HEK293 (cell line): ENCODE data around the gene LHFPL5.
A peak's percentile ranks its signal among the peaks of the same experiment; 100 is the strongest.

Source experiments
- CTCF ChIA-PET: fragments of 350-600 bp; formaldehyde crosslinking; extraction: SDS; loops from one replicate; lab custom pipeline; 2021; ENCODE audit warnings: antibody characterized with exemption; lab: Yijun Ruan, JAX
- POLR2A ChIA-PET: fragments of 300-600 bp; formaldehyde crosslinking; extraction: SDS; loops from one replicate; lab custom pipeline; 2020; ENCODE audit warnings: antibody characterized with exemption, inconsistent platforms; lab: Yijun Ruan, JAX
- H3K27ac ChIP-seq: fragments of 200-500 bp; sonication (Bioruptor generic); 2 replicates; pipeline ENCODE4 v1.5.1; 2014; ENCODE audit warnings: low read depth, low read length, control low read depth, inconsistent platforms; ENCODE audit errors: extremely low read depth
- H3K36me3 ChIP-seq, 2 experiments: fragments of 200-500 bp in 1 of 2; sonication (Bioruptor generic) in 1 of 2; 1 replicate in 1 of 2; 2 replicates in 1 of 2; pipeline ENCODE4 v1.5.1; 2014 to 2017; ENCODE audit warnings: inconsistent platforms in 2 of 2, low read length in 2 of 2; ENCODE audit not compliant: control insufficient read depth in 2 of 2, insufficient read depth in 1 of 2
- H3K4me1 ChIP-seq: fragments of 200-500 bp; sonication (Bioruptor generic); 2 replicates; pipeline ENCODE4 v1.5.1; 2014; ENCODE audit warnings: mild to moderate bottlenecking, low read length, inconsistent platforms; ENCODE audit not compliant: control insufficient read depth, insufficient read depth
- H3K4me3 ChIP-seq: 2 replicates; pipeline ENCODE4 v1.5.1; 2011; ENCODE audit warnings: low read depth, mild to moderate bottlenecking, control low read depth, low read length, moderate library complexity
- H3K9me3 ChIP-seq: fragments of 200-500 bp; sonication (Bioruptor generic); 2 replicates; pipeline ENCODE4 v1.5.1; 2014; ENCODE audit warnings: low read depth, low read length, inconsistent platforms; ENCODE audit not compliant: control insufficient read depth, insufficient read depth
- GLIS1 ChIP-seq: fragments of 450-650 bp; formaldehyde crosslinking; IDR thresholded peaks from 2 replicates; pipeline ENCODE4 v1.5.1; 2016; ENCODE audit warnings: missing biosample characterization, missing genetic modification characterization
- KLF1 ChIP-seq: fragments of 450-650 bp; formaldehyde crosslinking; IDR thresholded peaks from 2 replicates; pipeline ENCODE4 v1.5.1; 2016; ENCODE audit warnings: missing biosample characterization, missing genetic modification characterization
- KLF16 ChIP-seq: fragments of 450-650 bp; formaldehyde crosslinking; IDR thresholded peaks from 2 replicates; pipeline ENCODE4 v1.5.1; 2017; ENCODE audit warnings: missing biosample characterization, missing genetic modification characterization
- KLF7 ChIP-seq: fragments of 450-650 bp; formaldehyde crosslinking; IDR thresholded peaks from 2 replicates; pipeline ENCODE4 v1.5.1; 2016; ENCODE audit warnings: missing biosample characterization, missing genetic modification characterization, borderline replicate concordance
- SP3 ChIP-seq: fragments of 450-650 bp; formaldehyde crosslinking; IDR thresholded peaks from 2 replicates; pipeline ENCODE4 v1.5.1; 2016; ENCODE audit warnings: missing biosample characterization, missing genetic modification characterization
- SP7 ChIP-seq: fragments of 450-650 bp; formaldehyde crosslinking; IDR thresholded peaks from 2 replicates; pipeline ENCODE4 v1.5.1; 2016; ENCODE audit warnings: missing biosample characterization, missing genetic modification characterization
- ZEB2 ChIP-seq: fragments of 450-650 bp; formaldehyde crosslinking; IDR thresholded peaks from 2 replicates; pipeline ENCODE4 v1.5.1; 2016; ENCODE audit warnings: missing biosample characterization, missing genetic modification characterization
- ZFHX2 ChIP-seq: fragments of 450-650 bp; formaldehyde crosslinking; conservative IDR thresholded peaks from 2 replicates; pipeline ENCODE4 v1.5.1; 2016; ENCODE audit warnings: missing biosample characterization, missing genetic modification characterization
- ZFP69B ChIP-seq: fragments of 450-650 bp; formaldehyde crosslinking; IDR thresholded peaks from 2 replicates; pipeline ENCODE4 v1.5.1; 2016; ENCODE audit warnings: missing biosample characterization, missing genetic modification characterization
- ZNF10 ChIP-seq: fragments of 450-650 bp; formaldehyde crosslinking; IDR thresholded peaks from 2 replicates; pipeline ENCODE4 v1.5.1; 2017; ENCODE audit warnings: missing biosample characterization, missing genetic modification characterization
- ZNF157 ChIP-seq: fragments of 450-650 bp; formaldehyde crosslinking; IDR thresholded peaks from 2 replicates; pipeline ENCODE4 v1.5.1; 2016; ENCODE audit warnings: missing biosample characterization, missing genetic modification characterization
- ZNF211 ChIP-seq: fragments of 450-650 bp; formaldehyde crosslinking; IDR thresholded peaks from 2 replicates; pipeline ENCODE4 v1.5.1; 2016; ENCODE audit warnings: low read depth, missing biosample characterization, missing genetic modification characterization
- ZNF223 ChIP-seq: fragments of 450-650 bp; formaldehyde crosslinking; IDR thresholded peaks from 2 replicates; pipeline ENCODE4 v1.5.1; 2016; ENCODE audit warnings: missing biosample characterization, missing genetic modification characterization
- ZNF350 ChIP-seq: fragments of 450-650 bp; formaldehyde crosslinking; IDR thresholded peaks from 2 replicates; pipeline ENCODE4 v1.5.0; 2017; ENCODE audit warnings: missing biosample characterization, mild to moderate bottlenecking, missing genetic modification characterization
- ZNF391 ChIP-seq: fragments of 450-650 bp; formaldehyde crosslinking; IDR thresholded peaks from 2 replicates; pipeline ENCODE4 v1.5.1; 2016; ENCODE audit warnings: low read depth, missing biosample characterization, missing genetic modification characterization, borderline replicate concordance
- ZNF394 ChIP-seq: fragments of 450-650 bp; formaldehyde crosslinking; IDR thresholded peaks from 2 replicates; pipeline ENCODE4 v1.5.1; 2016; ENCODE audit warnings: missing biosample characterization, missing genetic modification characterization, mild to moderate bottlenecking, moderate library complexity, borderline replicate concordance
- ZNF426 ChIP-seq: fragments of 450-650 bp; formaldehyde crosslinking; IDR thresholded peaks from 2 replicates; pipeline ENCODE4 v1.5.1; 2017; ENCODE audit warnings: missing biosample characterization, missing genetic modification characterization, mild to moderate bottlenecking, inconsistent platforms, moderate library complexity
- ZNF501 ChIP-seq: fragments of 450-650 bp; formaldehyde crosslinking; IDR thresholded peaks from 2 replicates; pipeline ENCODE4 v1.5.1; 2016; ENCODE audit warnings: missing biosample characterization, missing genetic modification characterization
- ZNF510 ChIP-seq: fragments of 450-650 bp; formaldehyde crosslinking; IDR thresholded peaks from 2 replicates; pipeline ENCODE4 v1.5.1; 2018; ENCODE audit warnings: mild to moderate bottlenecking, missing genetic modification characterization, missing biosample characterization; ENCODE audit not compliant: insufficient replicate concordance
- ZNF530 ChIP-seq: fragments of 450-650 bp; formaldehyde crosslinking; IDR thresholded peaks from 2 replicates; pipeline ENCODE4 v1.5.1; 2016; ENCODE audit warnings: low read depth, missing biosample characterization, missing genetic modification characterization
- ZNF548 ChIP-seq: fragments of 450-650 bp; formaldehyde crosslinking; IDR thresholded peaks from 2 replicates; pipeline ENCODE4 v1.5.1; 2016; ENCODE audit warnings: missing biosample characterization, missing genetic modification characterization
- ZNF629 ChIP-seq: fragments of 450-650 bp; formaldehyde crosslinking; IDR thresholded peaks from 2 replicates; pipeline ENCODE4 v1.5.1; 2017; ENCODE audit warnings: missing biosample characterization, missing genetic modification characterization
- ZNF76 ChIP-seq: fragments of 450-650 bp; formaldehyde crosslinking; IDR thresholded peaks from 2 replicates; pipeline ENCODE4; 2016; ENCODE audit warnings: low read depth, missing biosample characterization, missing genetic modification characterization, borderline replicate concordance
- ZNF837 ChIP-seq: fragments of 450-650 bp; formaldehyde crosslinking; IDR thresholded peaks from 2 replicates; pipeline ENCODE4 v1.5.1; 2016; ENCODE audit warnings: missing biosample characterization, missing genetic modification characterization
- ZXDB ChIP-seq: fragments of 450-650 bp; formaldehyde crosslinking; IDR thresholded peaks from 2 replicates; pipeline ENCODE4 v1.5.1; 2016; ENCODE audit warnings: missing biosample characterization, missing genetic modification characterization
- TF ChIP-seq, protein P1 (sequence below): fragments of 450-650 bp; formaldehyde crosslinking; IDR thresholded peaks from 2 replicates; pipeline ENCODE4 v1.5.1; 2016; ENCODE audit warnings: missing biosample characterization, missing genetic modification characterization
- TF ChIP-seq, protein P2 (sequence below): fragments of 450-650 bp; formaldehyde crosslinking; IDR thresholded peaks from 2 replicates; pipeline ENCODE4 v1.5.1; 2016; ENCODE audit warnings: missing biosample characterization, missing genetic modification characterization
- TF ChIP-seq, protein P3 (sequence below): fragments of 450-650 bp; formaldehyde crosslinking; IDR thresholded peaks from 2 replicates; pipeline ENCODE4 v1.5.1; 2016; ENCODE audit warnings: missing biosample characterization, missing genetic modification characterization, low read depth
- TF ChIP-seq, protein P4 (sequence below): fragments of 450-650 bp; formaldehyde crosslinking; IDR thresholded peaks from 2 replicates; pipeline ENCODE4 v1.5.1; 2016; ENCODE audit warnings: missing biosample characterization, missing genetic modification characterization
- TF ChIP-seq, protein P5 (sequence below): fragments of 450-650 bp; formaldehyde crosslinking; optimal IDR thresholded peaks from 2 replicates; pipeline ENCODE3; 2016; ENCODE audit warnings: missing biosample characterization, mild to moderate bottlenecking, missing genetic modification characterization

LHFPL5 gene

DNA sequence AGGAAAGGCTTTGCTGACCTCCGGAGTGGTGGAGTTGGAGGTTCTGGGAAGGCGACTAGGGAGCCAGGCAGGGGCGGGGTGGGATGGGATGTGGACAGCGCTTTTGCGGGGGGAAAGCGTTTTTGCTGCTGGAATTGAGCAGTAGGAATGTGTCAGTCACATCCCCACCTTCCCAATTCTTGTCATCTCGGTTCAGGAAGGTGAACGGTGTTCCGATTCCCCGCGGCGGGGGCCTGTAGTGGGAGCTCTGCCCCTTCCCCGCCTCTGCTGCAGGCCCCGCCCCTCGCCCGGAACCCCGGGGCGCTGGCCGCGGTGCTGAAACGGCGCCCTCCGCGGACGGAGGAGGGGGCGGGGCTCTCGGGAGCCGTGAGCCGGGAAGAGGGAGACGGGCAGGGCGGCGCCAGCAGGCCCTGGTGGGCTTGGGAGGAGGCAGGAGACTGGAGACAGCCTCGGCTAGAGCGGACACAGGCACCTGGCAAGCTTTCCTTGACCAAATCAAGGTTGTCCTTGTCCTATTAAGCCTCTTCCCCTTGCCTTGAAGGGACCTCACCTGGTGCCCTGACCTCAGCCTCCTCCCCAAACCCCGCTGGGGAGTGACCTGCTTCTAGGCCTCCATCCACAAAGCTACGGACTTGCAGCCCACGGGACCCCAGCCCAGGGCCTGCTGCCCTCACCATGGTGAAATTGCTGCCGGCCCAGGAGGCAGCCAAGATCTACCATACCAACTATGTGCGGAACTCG, at the start of gene LHFPL5:
Gene LHFPL5 (plus strand): TSS at position 357 of the 741 bp plus-strand sequence. CDS start 319 bp downstream, at position 676.
- H3K4me3 ChIP-seq = peak within 1 kb of the TSS; percentile 22
- CTCF ChIA-PET = no interaction called here
- TF ChIP-seq ZNF350 (tag by site-specific recombination) (no peak), ZNF629 (tag by site-specific recombination) (no peak), ZNF837 (tag by site-specific recombination) (no peak), ZNF426 (tag by site-specific recombination) (no peak), KLF16 (tag by site-specific recombination) (0 out of 2 replicates have a peak, but pooled peaks have one; percentile 21), ZFHX2 (peak; percentile 64), KLF7 (no peak), ZNF510 (tag by site-specific recombination) (no peak), ZEB2 (tag by site-specific recombination) (peak; percentile 59), ZNF391 (tag by site-specific recombination) (0 out of 2 replicates have a peak, but pooled peaks have one; percentile 13), ZXDB (tag by site-specific recombination) (peak; percentile 63), SP7 (tag by site-specific recombination) (0 out of 2 replicates have a peak, but pooled peaks have one; percentile 14), KLF1 (tag by site-specific recombination) (peak; percentile 65), ZNF157 (tag by site-specific recombination) (no peak), GLIS1 (tag by site-specific recombination) (peak; percentile 18; the same call in 1 of the 2 replicates), ZNF530 (tag by site-specific recombination) (no peak), ZNF223 (tag by site-specific recombination) (no peak), ZNF10 (tag by site-specific recombination) (no peak), ZNF501 (tag by site-specific recombination) (no peak), ZNF394 (no peak), ZNF548 (tag by site-specific recombination) (no peak), ZNF76 (tag by site-specific recombination) (peak; percentile 54; the same call in 1 of the 2 replicates), ZNF211 (tag by site-specific recombination) (no peak), ZFP69B (tag by site-specific recombination) (no peak), SP3 (tag by site-specific recombination) (peak; percentile 86)
- TF ChIP-seq, protein P1, sequence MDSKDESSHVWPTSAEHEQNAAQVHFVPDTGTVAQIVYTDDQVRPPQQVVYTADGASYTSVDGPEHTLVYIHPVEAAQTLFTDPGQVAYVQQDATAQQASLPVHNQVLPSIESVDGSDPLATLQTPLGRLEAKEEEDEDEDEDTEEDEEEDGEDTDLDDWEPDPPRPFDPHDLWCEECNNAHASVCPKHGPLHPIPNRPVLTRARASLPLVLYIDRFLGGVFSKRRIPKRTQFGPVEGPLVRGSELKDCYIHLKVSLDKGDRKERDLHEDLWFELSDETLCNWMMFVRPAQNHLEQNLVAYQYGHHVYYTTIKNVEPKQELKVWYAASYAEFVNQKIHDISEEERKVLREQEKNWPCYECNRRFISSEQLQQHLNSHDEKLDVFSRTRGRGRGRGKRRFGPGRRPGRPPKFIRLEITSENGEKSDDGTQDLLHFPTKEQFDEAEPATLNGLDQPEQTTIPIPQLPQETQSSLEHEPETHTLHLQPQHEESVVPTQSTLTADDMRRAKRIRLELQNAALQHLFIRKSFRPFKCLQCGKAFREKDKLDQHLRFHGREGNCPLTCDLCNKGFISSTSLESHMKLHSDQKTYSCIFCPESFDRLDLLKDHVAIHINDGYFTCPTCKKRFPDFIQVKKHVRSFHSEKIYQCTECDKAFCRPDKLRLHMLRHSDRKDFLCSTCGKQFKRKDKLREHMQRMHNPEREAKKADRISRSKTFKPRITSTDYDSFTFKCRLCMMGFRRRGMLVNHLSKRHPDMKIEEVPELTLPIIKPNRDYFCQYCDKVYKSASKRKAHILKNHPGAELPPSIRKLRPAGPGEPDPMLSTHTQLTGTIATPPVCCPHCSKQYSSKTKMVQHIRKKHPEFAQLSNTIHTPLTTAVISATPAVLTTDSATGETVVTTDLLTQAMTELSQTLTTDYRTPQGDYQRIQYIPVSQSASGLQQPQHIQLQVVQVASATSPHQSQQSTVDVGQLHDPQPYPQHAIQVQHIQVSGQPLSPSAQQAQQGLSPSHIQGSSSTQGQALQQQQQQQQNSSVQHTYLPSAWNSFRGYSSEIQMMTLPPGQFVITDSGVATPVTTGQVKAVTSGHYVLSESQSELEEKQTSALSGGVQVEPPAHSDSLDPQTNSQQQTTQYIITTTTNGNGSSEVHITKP (tag by site-specific recombination) = no peak
- TF ChIP-seq, protein P2, sequence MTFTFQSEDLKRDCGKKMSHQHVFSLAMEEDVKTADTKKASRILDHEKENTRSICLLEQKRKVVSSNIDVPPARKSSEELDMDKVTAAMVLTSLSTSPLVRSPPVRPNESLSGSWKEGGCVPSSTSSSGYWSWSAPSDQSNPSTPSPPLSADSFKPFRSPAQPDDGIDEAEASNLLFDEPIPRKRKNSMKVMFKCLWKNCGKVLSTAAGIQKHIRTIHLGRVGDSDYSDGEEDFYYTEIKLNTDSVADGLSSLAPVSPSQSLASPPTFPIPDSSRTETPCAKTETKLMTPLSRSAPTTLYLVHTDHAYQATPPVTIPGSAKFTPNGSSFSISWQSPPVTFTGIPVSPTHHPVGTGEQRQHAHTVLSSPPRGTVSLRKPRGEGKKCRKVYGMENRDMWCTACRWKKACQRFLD (tag by site-specific recombination) = no peak
- TF ChIP-seq, protein P3, sequence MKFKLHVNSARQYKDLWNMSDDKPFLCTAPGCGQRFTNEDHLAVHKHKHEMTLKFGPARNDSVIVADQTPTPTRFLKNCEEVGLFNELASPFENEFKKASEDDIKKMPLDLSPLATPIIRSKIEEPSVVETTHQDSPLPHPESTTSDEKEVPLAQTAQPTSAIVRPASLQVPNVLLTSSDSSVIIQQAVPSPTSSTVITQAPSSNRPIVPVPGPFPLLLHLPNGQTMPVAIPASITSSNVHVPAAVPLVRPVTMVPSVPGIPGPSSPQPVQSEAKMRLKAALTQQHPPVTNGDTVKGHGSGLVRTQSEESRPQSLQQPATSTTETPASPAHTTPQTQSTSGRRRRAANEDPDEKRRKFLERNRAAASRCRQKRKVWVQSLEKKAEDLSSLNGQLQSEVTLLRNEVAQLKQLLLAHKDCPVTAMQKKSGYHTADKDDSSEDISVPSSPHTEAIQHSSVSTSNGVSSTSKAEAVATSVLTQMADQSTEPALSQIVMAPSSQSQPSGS (tag by site-specific recombination) = no peak
- TF ChIP-seq, protein P4, sequence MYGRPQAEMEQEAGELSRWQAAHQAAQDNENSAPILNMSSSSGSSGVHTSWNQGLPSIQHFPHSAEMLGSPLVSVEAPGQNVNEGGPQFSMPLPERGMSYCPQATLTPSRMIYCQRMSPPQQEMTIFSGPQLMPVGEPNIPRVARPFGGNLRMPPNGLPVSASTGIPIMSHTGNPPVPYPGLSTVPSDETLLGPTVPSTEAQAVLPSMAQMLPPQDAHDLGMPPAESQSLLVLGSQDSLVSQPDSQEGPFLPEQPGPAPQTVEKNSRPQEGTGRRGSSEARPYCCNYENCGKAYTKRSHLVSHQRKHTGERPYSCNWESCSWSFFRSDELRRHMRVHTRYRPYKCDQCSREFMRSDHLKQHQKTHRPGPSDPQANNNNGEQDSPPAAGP = 0 out of 2 replicates have a peak, but pooled peaks have one; percentile 40
- TF ChIP-seq, protein P5, sequence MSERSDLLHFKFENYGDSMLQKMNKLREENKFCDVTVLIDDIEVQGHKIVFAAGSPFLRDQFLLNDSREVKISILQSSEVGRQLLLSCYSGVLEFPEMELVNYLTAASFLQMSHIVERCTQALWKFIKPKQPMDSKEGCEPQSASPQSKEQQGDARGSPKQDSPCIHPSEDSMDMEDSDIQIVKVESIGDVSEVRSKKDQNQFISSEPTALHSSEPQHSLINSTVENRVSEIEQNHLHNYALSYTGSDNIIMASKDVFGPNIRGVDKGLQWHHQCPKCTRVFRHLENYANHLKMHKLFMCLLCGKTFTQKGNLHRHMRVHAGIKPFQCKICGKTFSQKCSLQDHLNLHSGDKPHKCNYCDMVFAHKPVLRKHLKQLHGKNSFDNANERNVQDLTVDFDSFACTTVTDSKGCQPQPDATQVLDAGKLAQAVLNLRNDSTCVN = no peak

More for the DNA sequence above, at the start of gene LHFPL5:
- POLR2A ChIA-PET = interaction anchor here (0.6 kb wide), 1 partner anchor 20 kb away, joined by 3 read pairs; no protein-coding TSS in a partner anchor
- H3K36me3 ChIP-seq = no peaks in the 10 kb centered on the region
- no peaks in the 10 kb centered on the region for H3K9me3 ChIP-seq
- no peak within 1 kb of the TSS for H3K27ac ChIP-seq
- no peaks in the 10 kb centered on the region for H3K4me1 ChIP-seq
